Vagina (tissue), 2 donors: ENCODE measurements around the gene HTRA3. TPM values are rescaled to one million over a fixed set of nuclear protein-coding genes. Genes with fewer than 3 reads are reported as not detected.

Source experiments
- DNase-seq, 2 donors: peaks; one replicate each; pipeline ENCODE4 v3.0.0-alpha.2; 2017; ENCODE audit errors: extremely low spot score in 2 of 2
- H3K27ac ChIP-seq: fragments of 200-600 bp; sonication (generic); one replicate; pipeline ENCODE4 v1.5.1; 2019
- H3K27me3 ChIP-seq: fragments of 200-600 bp; sonication (generic); one replicate; pipeline ENCODE4 v1.5.1; 2019
- H3K36me3 ChIP-seq, 2 donors: fragments of 200-600 bp; sonication (generic); one replicate each; pipeline ENCODE4 v1.5.1; 2017 to 2019
- H3K4me1 ChIP-seq: fragments of 200-600 bp; sonication (generic); one replicate; pipeline ENCODE4 v1.5.1; 2019
- H3K4me3 ChIP-seq, 2 donors: fragments of 200-600 bp; sonication (generic); 1 replicate in 1 of 2; 2 replicates in 1 of 2; pipeline ENCODE4 v1.5.1; 2016 to 2019
- H3K9me3 ChIP-seq: fragments of 200-600 bp; sonication (generic); one replicate; pipeline ENCODE4 v1.5.1; 2019
- CTCF ChIP-seq, 3 experiments: fragments of 450-650 bp in 2 of 3; fragments of 200-600 bp in 1 of 3; sonication (generic) in 1 of 3; IDR thresholded peaks; one replicate each; pipeline ENCODE4 v1.5.1; 2017 to 2019; ENCODE audit warnings: antibody characterized with exemption in 3 of 3, mild to moderate bottlenecking in 2 of 3, moderate library complexity in 2 of 3
- POLR2A ChIP-seq, 2 donors: fragments of 450-650 bp; IDR thresholded peaks; one replicate each; pipeline ENCODE4 v1.6.1; 2017; ENCODE audit warnings: antibody characterized with exemption in 2 of 2, mild to moderate bottlenecking in 2 of 2, moderate library complexity in 2 of 2
- POLR2AphosphoS5 ChIP-seq, 2 donors: sonication (generic); formaldehyde crosslinking; IDR thresholded peaks; one replicate each; pipeline ENCODE4 v1.9.0; 2017; ENCODE audit warnings: antibody characterized with exemption in 2 of 2, mild to moderate bottlenecking in 2 of 2, low read depth in 1 of 2; ENCODE audit not compliant: insufficient read depth in 1 of 2
- intact Hi-C: fragments of 100-400 bp; cut with DNase I; formaldehyde crosslinking; loops from one replicate; pipeline ENCODE4 v1.15.1; 2023
- total RNA-seq: library from RNA; depleted of rRNA; stranded (reverse); fragments of >200 nt; gene quantifications from one replicate; pipeline ENCODE4 v1.2.3, GENCODE V29; 2016

Gene HTRA3
- total RNA-seq, 1 donor from 2014 or later: 33.1 TPM

DNA sequence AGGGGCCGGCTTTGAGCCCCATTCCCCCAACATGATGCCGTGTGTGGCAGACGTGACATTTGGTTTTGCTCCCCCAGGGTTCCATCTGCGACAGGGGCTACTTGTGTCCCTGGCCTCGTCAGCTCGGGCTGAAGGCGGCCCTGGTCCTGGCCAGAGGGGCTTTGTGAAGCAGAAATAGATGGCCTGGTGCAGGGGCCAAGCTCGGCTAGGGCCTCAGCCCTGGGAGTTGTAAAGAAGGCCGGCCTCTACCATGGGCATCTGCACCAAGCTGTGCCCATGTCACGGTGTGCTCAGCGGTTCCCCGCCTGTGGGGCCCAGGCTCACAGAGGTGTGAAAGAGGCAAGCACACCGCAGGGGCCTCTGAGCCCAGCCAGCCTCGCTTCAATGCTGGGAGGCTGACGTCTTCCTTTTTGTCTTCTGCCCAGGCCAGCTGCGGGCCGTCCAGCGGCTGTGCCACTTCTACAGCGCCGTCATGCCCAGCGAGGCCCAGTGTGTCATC lies 38.0 kb upstream of the HTRA3 start:
- no peak overlapping the region for H3K27ac ChIP-seq
- H3K36me3 ChIP-seq: peaks cover 0 to 5% of the 10 kb centered on the region in 2 donors
- H3K27me3 ChIP-seq: no peaks in the 10 kb centered on the region
- no peak overlapping the region for H3K4me3 ChIP-seq
- intact Hi-C loops: no loop called here
- DNase-seq: no peak
- peaks cover 24% of the 10 kb centered on the region for H3K4me1 ChIP-seq
- H3K9me3 ChIP-seq: no peaks in the 10 kb centered on the region
- TF ChIP-seq POLR2A (IDR thresholded peaks at IDR 0.05) (no peak), POLR2AphosphoS5 (IDR thresholded peaks at IDR 0.05; ENCODE audit: insufficient read depth in 1 of 2, low read depth in 1 of 2) (no peak), CTCF (IDR thresholded peaks at IDR 0.05) (no peak)

- no peak overlapping the region for H3K27ac ChIP-seq
- no peaks in the 10 kb centered on the region for H3K27me3 ChIP-seq
- H3K36me3 ChIP-seq: peaks cover 0 to 5% of the 10 kb centered on the region in 2 donors
- TF ChIP-seq CTCF (IDR thresholded peaks at IDR 0.05) (no peak), POLR2A (IDR thresholded peaks at IDR 0.05) (no peak), POLR2AphosphoS5 (IDR thresholded peaks at IDR 0.05; ENCODE audit: insufficient read depth in 1 of 2, low read depth in 1 of 2) (no peak)
- peaks cover 16% of the 10 kb centered on the region for H3K4me1 ChIP-seq
- no peak overlapping the region for H3K4me3 ChIP-seq
- DNase-seq: no peak
- no peaks in the 10 kb centered on the region for H3K9me3 ChIP-seq
- intact Hi-C loops: no loop called here
Observed at GRCh38 chr4:8232748-8233147, 36.8 kb upstream of the HTRA3 start.

GRCh38 chr4:8233672-8234484 lies 35.7 kb upstream of the HTRA3 start:
- no peak overlapping the region for H3K4me3 ChIP-seq
- peaks cover 4% of the 10 kb centered on the region for H3K4me1 ChIP-seq
- TF ChIP-seq POLR2AphosphoS5 (IDR thresholded peaks at IDR 0.05; ENCODE audit: insufficient read depth in 1 of 2, low read depth in 1 of 2) (no peak), POLR2A (IDR thresholded peaks at IDR 0.05) (no peak), CTCF (IDR thresholded peaks at IDR 0.05) (no peak)
- intact Hi-C loops: no loop called here
- no peaks in the 10 kb centered on the region for H3K9me3 ChIP-seq
- H3K27me3 ChIP-seq: no peaks in the 10 kb centered on the region
- peaks cover 0 to 5% of the 10 kb centered on the region in 2 donors for H3K36me3 ChIP-seq
- no peak for DNase-seq
- H3K27ac ChIP-seq: no peak overlapping the region

- intact Hi-C loops: no loop called here
- no peak for TF ChIP-seq CTCF (IDR thresholded peaks at IDR 0.05)
- no peak for TF ChIP-seq POLR2AphosphoS5 (IDR thresholded peaks at IDR 0.05; ENCODE audit: insufficient read depth in 1 of 2, low read depth in 1 of 2)
- TF ChIP-seq POLR2A (IDR thresholded peaks at IDR 0.05): no peak
- no peak for DNase-seq
- Histone ChIP-seq H3K27me3 (no peaks in the 10 kb centered on the region), H3K36me3 (peaks cover 0 to 5% of the 10 kb centered on the region in 2 donors), H3K9me3 (no peaks in the 10 kb centered on the region), H3K27ac (no peak overlapping the region), H3K4me3 (no peak overlapping the region), H3K4me1 (no peaks in the 10 kb centered on the region)
Observed at GRCh38 chr4:8234715-8235114, 34.8 kb upstream of the HTRA3 start.

DNA sequence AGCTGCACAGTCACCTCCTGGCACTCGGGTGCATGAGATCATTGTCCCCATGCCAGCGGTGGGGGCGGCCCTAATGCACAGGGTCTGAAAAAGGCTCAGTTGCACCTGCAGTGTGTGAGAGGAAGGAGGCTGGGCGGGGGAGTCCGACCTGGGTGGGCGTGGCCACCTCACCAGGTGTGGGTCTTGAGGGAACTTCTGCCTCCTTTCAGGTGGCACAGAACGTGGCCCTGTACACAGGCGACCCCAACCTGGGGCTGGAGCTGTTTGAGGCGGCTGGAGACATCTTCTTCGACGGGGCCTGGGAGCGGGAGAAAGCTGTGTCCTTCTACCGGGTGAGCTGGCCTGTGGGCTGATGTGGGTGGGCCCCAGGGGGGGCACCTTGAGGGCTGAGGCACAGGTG lies 34.3 kb upstream of the HTRA3 start:
- no peak for DNase-seq
- intact Hi-C loops: no loop called here
- no peak for TF ChIP-seq CTCF (IDR thresholded peaks at IDR 0.05)
- no peak for TF ChIP-seq POLR2AphosphoS5 (IDR thresholded peaks at IDR 0.05; ENCODE audit: insufficient read depth in 1 of 2, low read depth in 1 of 2)
- no peak for TF ChIP-seq POLR2A (IDR thresholded peaks at IDR 0.05)
- no peaks in the 10 kb centered on the region for H3K27me3 ChIP-seq
- no peaks in the 10 kb centered on the region for H3K4me1 ChIP-seq
- no peak overlapping the region for H3K4me3 ChIP-seq
- H3K9me3 ChIP-seq: no peaks in the 10 kb centered on the region
- peaks cover 0 to 5% of the 10 kb centered on the region in 2 donors for H3K36me3 ChIP-seq
- no peak overlapping the region for H3K27ac ChIP-seq
